Osteoblast (primary cell): ENCODE data around the gene GOPC. TPM values are rescaled to one million over a fixed set of nuclear protein-coding genes. Genes with fewer than 3 reads are reported as not detected.

Experiments used
- DNase-seq: peaks from one replicate; pipeline ENCODE4 v3.0.0; 2011; ENCODE audit warnings: low spot score, mixed read lengths; ENCODE audit not compliant: insufficient read length; ENCODE audit errors: missing footprints
- H2AFZ ChIP-seq: 2 replicates; pipeline ENCODE4 v1.6.0; 2011; ENCODE audit warnings: mild to moderate bottlenecking, low read length
- H3K27ac ChIP-seq: 2 replicates; pipeline ENCODE4 v1.5.1; 2011; ENCODE audit warnings: mild to moderate bottlenecking, low read depth, low read length, moderate library complexity
- H3K27me3 ChIP-seq: 2 replicates; pipeline ENCODE4 v1.6.0; 2012; ENCODE audit warnings: mild to moderate bottlenecking, control low read depth, inconsistent platforms, low read length, moderate library complexity; ENCODE audit not compliant: insufficient read depth
- H3K36me3 ChIP-seq: 2 replicates; pipeline ENCODE4 v1.5.1; 2011; ENCODE audit warnings: mild to moderate bottlenecking, low read length, control low read depth, moderate library complexity; ENCODE audit not compliant: insufficient read depth
- H3K4me1 ChIP-seq: 2 replicates; pipeline ENCODE4 v1.5.1; 2011; ENCODE audit warnings: mild to moderate bottlenecking, low read length, control low read depth, moderate library complexity; ENCODE audit not compliant: insufficient read depth
- H3K4me2 ChIP-seq: 2 replicates; pipeline ENCODE4 v1.6.0; 2011; ENCODE audit warnings: mild to moderate bottlenecking, low read length; ENCODE audit not compliant: insufficient read depth
- H3K4me3 ChIP-seq: fragments of 200-600 bp; sonication (generic); 3 replicates; pipeline ENCODE4 v1.5.1; 2012; ENCODE audit warnings: mild to moderate bottlenecking, low read length, inconsistent platforms; ENCODE audit not compliant: insufficient read depth
- H3K79me2 ChIP-seq: 2 replicates; pipeline ENCODE4 v1.6.0; 2012; ENCODE audit warnings: mild to moderate bottlenecking, low read length, control low read depth, inconsistent platforms; ENCODE audit not compliant: insufficient read depth
- H3K9me3 ChIP-seq: 2 replicates; pipeline ENCODE4 v1.5.1; 2011; ENCODE audit warnings: low read depth, low read length, control low read depth
- H4K20me1 ChIP-seq: 2 replicates; pipeline ENCODE4 v1.6.0; 2012; ENCODE audit warnings: mild to moderate bottlenecking, low read length, control low read depth; ENCODE audit not compliant: insufficient read depth
- CTCF ChIP-seq: IDR thresholded peaks from 2 replicates; pipeline ENCODE4 v1.5.1; 2011; ENCODE audit warnings: mild to moderate bottlenecking, low read depth, low read length, moderate library complexity; ENCODE audit errors: extremely low read depth
- total RNA-seq: library from RNA; depleted of rRNA; stranded (reverse); fragments of >200 nt; gene quantifications from 2 replicates; pipeline ENCODE4 v1.2.3, GENCODE V29; 2012

The GOPC gene
- total RNA-seq, 1 donor = 49.6 TPM

- Histone ChIP-seq H3K27me3 (no peaks in the 10 kb centered on the region), H3K4me1 (peaks cover 13% of the 10 kb centered on the region)
- no peak for TF ChIP-seq CTCF
Measured at GRCh38 chr6:117558818-117559217, 43.5 kb downstream of the GOPC start.

GRCh38 chr6:117557951-117558350, 44.4 kb downstream of the GOPC start:
- TF ChIP-seq CTCF = no peak
- no peak overlapping the region for H3K4me2 ChIP-seq
- no peaks in the 10 kb centered on the region for H4K20me1 ChIP-seq
- H3K9me3 ChIP-seq = no peaks in the 10 kb centered on the region
- H3K4me3 ChIP-seq = no peak overlapping the region
- no peaks in the 10 kb centered on the region for H3K79me2 ChIP-seq
- no peak for DNase-seq
- H3K27me3 ChIP-seq = no peaks in the 10 kb centered on the region
- no peak overlapping the region for H2AFZ ChIP-seq
- H3K36me3 ChIP-seq = peaks cover 27% of the 10 kb centered on the region
- H3K27ac ChIP-seq = no peak overlapping the region
- H3K4me1 ChIP-seq = peaks cover 13% of the 10 kb centered on the region

More at GRCh38 chr6:117558818-117559217, 43.5 kb downstream of the GOPC start:
- Histone ChIP-seq H3K4me2 (no peak overlapping the region), H4K20me1 (no peaks in the 10 kb centered on the region), H3K4me3 (no peak overlapping the region), H2AFZ (no peak overlapping the region), H3K79me2 (no peaks in the 10 kb centered on the region), H3K27ac (no peak overlapping the region), H3K9me3 (no peaks in the 10 kb centered on the region), H3K36me3 (peaks cover 36% of the 10 kb centered on the region)
- no peak for DNase-seq

- peak overlapping the region; percentile 2 for H3K27ac ChIP-seq
- no peak overlapping the region for H3K4me3 ChIP-seq
- peaks cover 12% of the 10 kb centered on the region for H3K36me3 ChIP-seq
- H4K20me1 ChIP-seq = no peaks in the 10 kb centered on the region
- TF ChIP-seq CTCF = peak; percentile 74
- H3K4me1 ChIP-seq = peaks cover 17% of the 10 kb centered on the region
- no peaks in the 10 kb centered on the region for H3K79me2 ChIP-seq
- H3K4me2 ChIP-seq = peak overlapping the region; percentile 34
- H3K9me3 ChIP-seq = no peaks in the 10 kb centered on the region
- H2AFZ ChIP-seq = no peak overlapping the region
- no peaks in the 10 kb centered on the region for H3K27me3 ChIP-seq
- no peak for DNase-seq
Measured at GRCh38 chr6:117555882-117556498, 46.3 kb downstream of the GOPC start.

GRCh38 chr6:117555262-117555849, 47.0 kb downstream of the GOPC start:
- TF ChIP-seq CTCF = no peak
- Histone ChIP-seq H3K27ac (peak overlapping the region; percentile 2), H3K4me2 (peak overlapping the region; percentile 34)

More at GRCh38 chr6:117555262-117555849, 47.0 kb downstream of the GOPC start:
- peaks cover 12% of the 10 kb centered on the region for H3K36me3 ChIP-seq
- H3K27me3 ChIP-seq = no peaks in the 10 kb centered on the region
- H3K9me3 ChIP-seq = no peaks in the 10 kb centered on the region
- no peak for DNase-seq
- no peaks in the 10 kb centered on the region for H3K79me2 ChIP-seq
- no peak overlapping the region for H3K4me3 ChIP-seq
- no peaks in the 10 kb centered on the region for H4K20me1 ChIP-seq
- no peak overlapping the region for H2AFZ ChIP-seq
- H3K4me1 ChIP-seq = peaks cover 23% of the 10 kb centered on the region
